GM18502 (cell line): ENCODE data around the gene FAF1.
"Not testable (repeated sequence)": the region's sequence is repeated elsewhere in the genome, so short reads cannot be mapped to it uniquely, and the experiment has no call there.

ENCODE experiments used
- ATAC-seq: cut with Tn5 transposase; IDR thresholded peaks from one replicate; pipeline ENCODE4 v1.9.1; 2021; ENCODE audit warnings: mild to moderate bottlenecking; ENCODE audit not compliant: unreplicated experiment, poor library complexity

Gene FAF1

GRCh38 chr1:50920409-50920808, 39.7 kb downstream of the FAF1 start:
- no peak for ATAC-seq

DNA sequence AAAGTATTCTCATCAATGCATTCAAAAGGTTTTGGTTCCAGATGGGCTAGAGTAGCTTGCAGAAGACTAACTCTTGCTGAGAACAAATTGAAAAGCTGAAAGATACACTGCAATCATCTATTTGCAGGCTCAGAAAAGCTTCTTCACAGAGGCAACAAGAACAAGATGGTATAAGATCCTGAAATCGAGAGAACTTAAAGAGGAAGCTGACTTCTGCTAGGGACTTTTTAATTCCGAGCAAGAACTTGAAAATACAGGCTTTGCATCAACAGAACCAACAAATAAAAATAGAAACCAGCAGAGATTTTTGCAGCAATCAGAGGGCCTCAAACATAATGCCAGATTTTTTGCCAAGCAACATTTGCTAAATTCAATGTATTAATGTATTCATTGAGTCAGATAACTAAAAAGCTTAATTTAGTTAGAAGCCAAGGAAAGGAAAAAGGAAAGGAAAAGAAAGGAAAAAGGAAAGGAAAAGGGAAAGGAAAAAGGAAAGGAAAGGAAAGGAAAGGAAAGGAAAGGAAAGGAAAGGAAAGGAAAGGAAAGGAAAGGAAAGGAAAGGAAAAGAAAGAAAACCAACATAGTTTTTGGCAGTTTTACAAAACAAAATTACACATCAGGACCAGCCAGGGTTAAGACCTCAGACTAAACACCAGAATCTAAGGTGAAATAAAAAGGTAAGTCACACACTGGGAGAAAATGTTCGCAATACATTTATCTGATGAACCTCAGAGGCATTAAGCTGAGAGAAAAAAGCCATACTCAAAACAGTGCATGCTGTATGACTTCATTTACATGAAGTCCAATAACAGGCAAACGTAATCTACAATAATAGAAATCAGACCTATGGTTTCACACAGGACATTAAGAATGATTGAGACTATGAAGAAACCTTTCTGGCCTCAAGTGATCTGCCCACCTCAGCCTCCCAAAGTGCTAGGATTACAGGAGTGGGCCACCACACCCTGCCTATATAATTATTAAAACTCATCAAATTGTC, 42.6 kb downstream of the FAF1 start:
- ATAC-seq, result peak; percentile 57

GRCh38 chr1:50915621-50916020, 44.4 kb downstream of the FAF1 start:
- no peak for ATAC-seq

DNA sequence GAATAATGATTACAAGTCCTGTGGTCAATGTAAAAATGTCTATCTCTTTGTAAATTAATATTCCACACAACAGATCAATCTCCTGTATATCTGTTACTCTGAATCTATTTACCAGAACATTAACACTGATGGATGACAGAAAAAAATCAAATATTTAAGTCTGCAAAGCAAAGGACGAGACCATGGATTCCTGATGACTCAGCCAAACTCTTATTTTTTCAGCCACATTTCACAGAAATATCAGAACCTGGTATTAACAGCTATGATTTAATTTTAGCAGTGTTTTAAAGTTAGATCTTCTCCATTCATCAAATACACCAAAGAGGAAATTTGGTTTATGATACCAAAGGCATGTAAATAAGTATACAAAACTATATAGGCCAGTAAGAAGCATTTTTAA, 46.1 kb downstream of the FAF1 start:
- no peak for ATAC-seq

- ATAC-seq, result not testable (repeated sequence)
Observed at GRCh38 chr1:50910356-50910755, 49.7 kb downstream of the FAF1 start.

GRCh38 chr1:50907610-50908009, 52.5 kb downstream of the FAF1 start:
- not testable (repeated sequence) for ATAC-seq

- ATAC-seq, result not testable (repeated sequence)
Observed at GRCh38 chr1:50906050-50906449, 54.0 kb downstream of the FAF1 start.

DNA sequence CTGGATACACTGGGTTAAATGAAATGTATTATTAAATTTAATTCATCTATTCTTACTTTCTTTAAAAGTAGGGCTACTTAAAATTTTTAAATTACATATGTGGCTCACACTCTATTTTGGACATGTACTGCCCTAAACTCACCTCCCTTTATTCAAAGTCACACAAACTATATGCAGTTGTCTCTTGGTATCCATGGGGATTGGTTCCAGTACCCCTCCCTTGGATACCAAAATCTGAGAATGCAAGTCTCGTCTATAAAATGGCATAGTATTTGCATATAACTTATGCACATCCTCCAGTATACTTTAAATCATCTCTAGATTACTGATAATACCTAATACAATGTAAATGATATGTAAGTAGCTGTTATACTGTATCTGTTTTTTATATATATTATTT, 57.6 kb downstream of the FAF1 start:
- no peak for ATAC-seq

DNA sequence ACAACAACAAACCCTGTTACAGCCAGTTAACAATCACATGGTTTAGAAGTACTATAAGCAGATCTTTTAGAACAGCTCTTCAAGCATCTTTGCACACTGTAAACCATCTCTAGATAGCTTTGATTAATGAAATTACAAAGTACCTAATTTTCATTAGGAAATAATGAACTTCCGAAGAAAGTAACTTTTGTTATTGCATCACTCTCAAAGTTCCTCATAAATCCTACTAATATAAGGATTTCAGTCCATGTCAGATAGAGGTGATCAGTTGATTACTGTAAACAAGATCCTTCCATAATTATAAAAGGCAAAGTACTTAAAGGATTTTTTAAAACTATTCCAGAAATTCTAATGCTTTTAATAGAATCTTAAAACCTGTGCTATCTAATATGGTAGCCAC, 58.2 kb downstream of the FAF1 start:
- ATAC-seq, result no peak

DNA sequence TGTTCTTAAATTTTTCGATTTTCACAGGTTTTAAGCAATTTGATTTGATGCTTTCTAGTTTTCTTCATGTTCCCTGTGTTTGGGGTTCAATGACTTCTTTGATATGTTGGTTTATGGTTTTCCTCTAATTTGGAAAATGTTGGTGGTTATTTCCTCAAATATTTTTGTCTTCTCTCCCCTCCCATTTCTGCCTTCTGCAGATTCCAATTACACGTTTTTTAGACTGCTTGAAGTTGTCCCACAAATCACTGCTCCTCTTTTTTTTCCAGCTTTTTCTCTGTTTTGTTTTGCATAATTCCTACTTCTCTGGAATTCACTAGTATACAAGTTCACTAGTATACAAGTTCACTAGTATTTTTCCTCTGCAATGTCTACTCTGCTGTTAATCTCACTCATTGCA, 61.3 kb downstream of the FAF1 start:
- no peak for ATAC-seq

GRCh38 chr1:50894340-50894739, 65.7 kb downstream of the FAF1 start:
- ATAC-seq, result no peak

DNA sequence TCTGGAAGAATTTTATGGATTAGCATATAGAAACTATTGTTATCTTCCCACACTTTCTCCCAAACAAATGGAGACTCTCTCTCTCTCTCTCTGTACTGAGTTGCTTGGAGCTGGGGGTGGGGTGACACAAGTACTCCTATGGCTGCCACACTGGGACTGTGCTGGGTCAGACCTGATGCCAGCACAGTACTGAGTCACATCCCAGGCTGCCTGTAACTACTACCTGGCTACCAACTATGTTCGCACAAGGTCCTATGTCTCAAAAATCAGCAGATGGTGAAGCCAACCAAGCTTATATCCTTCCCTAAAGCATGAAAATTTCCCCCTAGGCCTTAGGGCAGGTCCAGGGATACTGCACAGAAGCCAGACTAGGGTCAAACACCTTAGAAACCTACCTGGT, 66.6 kb downstream of the FAF1 start:
- no peak for ATAC-seq

DNA sequence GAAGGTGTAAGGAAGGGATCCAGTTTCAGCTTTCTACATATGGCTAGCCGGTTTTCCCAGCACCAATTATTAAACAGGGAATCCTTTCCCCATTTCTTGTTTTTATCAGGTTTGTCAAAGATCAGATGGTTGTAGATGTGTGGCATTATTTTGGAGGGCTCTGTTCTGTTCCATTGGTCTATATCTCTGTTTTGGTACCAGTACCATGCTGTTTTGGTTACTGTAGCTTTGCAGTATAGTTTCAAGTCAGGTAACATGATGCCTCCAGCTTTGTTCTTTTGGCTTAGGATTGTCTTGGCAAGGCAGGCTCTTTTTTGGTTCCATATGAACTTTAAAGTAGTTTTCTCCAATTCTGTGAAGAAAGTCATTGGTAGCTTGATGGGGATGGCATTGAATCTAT, 72.5 kb downstream of the FAF1 start:
- ATAC-seq, result not testable (repeated sequence)

DNA sequence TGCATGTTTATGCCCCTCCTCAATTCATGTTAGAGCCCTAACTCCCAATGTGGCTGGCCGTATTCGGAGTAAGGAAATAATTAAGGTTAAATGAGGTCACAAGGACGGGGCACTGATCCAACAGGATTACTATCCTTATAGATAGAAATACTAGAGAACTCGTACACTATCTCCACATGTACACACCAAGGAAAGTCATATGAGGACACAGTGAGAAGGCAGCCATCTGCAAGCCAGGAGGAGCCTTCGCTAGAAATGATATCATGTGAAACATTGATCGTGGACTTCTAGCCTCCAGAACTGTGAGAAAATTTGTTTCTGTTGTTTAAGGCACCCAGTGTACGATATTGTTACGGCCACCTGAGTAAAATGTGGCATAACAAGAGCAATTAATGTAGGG, 79.7 kb downstream of the FAF1 start:
- ATAC-seq, result no peak

- no peak for ATAC-seq
Observed at GRCh38 chr1:50879137-50879536, 80.9 kb downstream of the FAF1 start.

DNA sequence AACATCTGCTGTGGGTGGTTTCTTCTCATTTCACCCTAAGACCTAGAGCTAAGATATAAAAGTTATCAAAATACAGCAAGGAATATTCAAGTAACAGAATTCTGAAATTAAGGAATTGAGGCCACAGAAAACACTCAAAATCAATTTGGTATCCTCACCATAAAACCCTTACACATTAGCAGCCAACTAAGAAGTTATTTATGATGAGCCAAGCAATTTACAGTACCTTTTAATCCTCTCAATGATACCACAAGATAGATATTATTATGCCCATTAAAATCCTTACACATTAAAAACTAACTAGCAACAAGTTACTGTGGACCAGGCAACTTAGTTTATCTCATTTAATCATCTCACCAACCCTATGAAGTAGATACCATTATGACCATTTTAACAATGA, 81.6 kb downstream of the FAF1 start:
- ATAC-seq, result no peak

DNA sequence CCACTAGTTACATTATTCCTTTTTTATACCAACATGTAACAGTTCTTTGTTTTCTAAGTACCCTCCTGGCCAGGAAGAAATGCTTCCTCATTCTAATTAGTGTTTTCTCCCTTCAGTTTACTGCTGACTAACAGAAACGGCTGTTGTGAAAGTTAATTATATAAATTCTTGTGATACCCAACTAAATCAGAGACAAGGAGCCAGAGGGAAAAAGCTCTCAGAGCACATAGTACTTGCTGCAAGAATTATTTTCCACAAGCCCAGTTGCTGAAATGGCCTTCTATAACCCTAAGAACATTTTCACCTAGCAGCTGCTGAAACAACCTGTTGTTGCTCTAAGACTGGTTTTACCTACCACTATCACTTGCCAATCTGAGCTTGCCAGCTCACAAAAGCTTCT, 82.4 kb downstream of the FAF1 start:
- no peak for ATAC-seq

DNA sequence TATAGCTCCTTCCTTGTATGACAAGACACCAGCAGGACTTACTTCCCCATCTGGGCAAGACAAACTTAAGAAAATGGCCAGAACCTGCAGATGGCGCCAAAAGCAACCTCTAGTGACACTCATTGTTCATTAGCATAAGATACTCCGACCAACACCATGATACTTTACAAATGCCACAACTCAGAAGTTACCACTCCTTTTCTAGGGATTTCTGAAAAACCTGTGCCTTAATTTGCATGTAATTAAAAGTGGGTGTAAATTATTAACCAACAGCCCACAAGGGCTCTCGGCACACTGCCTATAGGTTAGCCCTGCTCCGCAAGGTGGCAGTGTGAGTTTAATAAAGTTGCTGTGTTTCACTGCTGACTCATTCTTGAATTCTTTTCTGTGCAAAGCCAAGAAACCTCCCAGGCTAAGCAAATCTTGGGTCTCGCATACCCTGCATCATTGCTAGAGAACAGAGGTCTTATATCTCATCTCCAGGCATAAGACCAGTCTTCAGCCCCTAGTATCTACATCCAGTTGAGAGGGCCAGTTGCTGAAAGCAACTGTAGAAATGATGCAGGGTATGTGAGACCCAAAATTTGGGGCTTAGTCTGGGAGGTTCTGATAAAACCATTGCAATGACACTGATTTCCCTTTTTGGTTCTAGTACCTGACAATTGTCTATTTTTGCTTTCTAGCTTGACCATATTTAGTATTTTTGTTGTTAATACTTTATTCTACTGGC, 86.4 kb downstream of the FAF1 start:
- peak; percentile 94 for ATAC-seq

- not testable (repeated sequence) for ATAC-seq
Observed at GRCh38 chr1:50864845-50865244, 95.2 kb downstream of the FAF1 start.

DNA sequence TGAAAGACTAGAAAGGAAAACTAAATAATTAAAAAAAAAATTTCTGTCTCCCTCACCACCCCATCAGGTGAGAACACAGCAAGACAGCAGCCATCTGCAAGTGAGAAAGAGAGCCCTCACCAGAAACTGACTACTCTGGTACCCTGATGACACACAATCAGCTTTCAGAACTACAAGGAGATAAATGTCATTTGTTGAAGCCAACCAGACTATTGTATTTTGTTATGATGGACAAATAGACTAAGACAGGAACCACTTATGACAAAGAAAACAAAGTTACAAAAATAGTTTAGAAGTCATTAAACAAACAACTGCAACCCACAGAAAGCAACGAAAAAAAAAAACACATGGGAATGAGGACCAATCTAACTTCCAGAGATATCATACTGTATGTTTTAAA, 98.3 kb downstream of the FAF1 start:
- no peak for ATAC-seq

DNA sequence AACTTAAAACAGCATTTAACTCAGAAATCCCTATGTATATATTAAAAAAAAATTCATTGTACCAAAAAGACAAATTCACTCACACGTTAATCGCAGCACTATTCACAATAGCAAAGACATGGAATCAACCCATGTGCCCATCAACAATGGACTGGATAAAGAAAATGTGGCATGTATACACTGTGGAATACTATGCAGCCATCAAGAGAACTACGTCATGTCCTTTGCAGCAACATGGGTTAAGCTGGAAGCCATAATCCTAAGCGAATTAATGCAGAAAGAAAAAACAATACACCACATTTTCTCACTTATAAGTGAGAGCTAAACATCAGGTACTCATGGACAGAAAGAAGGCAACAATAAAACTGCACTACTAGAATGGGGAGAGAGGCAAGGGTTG, 99.4 kb downstream of the FAF1 start:
- ATAC-seq, result no peak
